Transverse colon (tissue), 4 donors: ENCODE data around the gene MED7.
A peak's percentile ranks its signal among the peaks of the same experiment; 100 is the strongest.

Experiments used
- POLR2A ChIP-seq: fragments of 450-650 bp; IDR thresholded peaks from one replicate; pipeline ENCODE4 v1.6.1; 2016; ENCODE audit warnings: antibody characterized with exemption, mild to moderate bottlenecking, moderate library complexity
- POLR2AphosphoS5 ChIP-seq, 3 donors: sonication (generic); formaldehyde crosslinking; IDR thresholded peaks; one replicate each; pipeline ENCODE4 v1.6.1; 2016; ENCODE audit warnings: antibody characterized with exemption in 3 of 3
- TF ChIP-seq, protein P1 (sequence below), 5 experiments: fragments of 200-600 bp in 3 of 5; fragments of 450-650 bp in 2 of 5; sonication (generic) in 3 of 5; IDR thresholded peaks; 1 replicate in 2 of 5; 2 replicates in 3 of 5; pipeline ENCODE4 v1.5.1; 2016 to 2017; ENCODE audit warnings: antibody characterized with exemption in 5 of 5, inconsistent platforms in 3 of 5, mild to moderate bottlenecking in 2 of 5, moderate library complexity in 1 of 5

DNA sequence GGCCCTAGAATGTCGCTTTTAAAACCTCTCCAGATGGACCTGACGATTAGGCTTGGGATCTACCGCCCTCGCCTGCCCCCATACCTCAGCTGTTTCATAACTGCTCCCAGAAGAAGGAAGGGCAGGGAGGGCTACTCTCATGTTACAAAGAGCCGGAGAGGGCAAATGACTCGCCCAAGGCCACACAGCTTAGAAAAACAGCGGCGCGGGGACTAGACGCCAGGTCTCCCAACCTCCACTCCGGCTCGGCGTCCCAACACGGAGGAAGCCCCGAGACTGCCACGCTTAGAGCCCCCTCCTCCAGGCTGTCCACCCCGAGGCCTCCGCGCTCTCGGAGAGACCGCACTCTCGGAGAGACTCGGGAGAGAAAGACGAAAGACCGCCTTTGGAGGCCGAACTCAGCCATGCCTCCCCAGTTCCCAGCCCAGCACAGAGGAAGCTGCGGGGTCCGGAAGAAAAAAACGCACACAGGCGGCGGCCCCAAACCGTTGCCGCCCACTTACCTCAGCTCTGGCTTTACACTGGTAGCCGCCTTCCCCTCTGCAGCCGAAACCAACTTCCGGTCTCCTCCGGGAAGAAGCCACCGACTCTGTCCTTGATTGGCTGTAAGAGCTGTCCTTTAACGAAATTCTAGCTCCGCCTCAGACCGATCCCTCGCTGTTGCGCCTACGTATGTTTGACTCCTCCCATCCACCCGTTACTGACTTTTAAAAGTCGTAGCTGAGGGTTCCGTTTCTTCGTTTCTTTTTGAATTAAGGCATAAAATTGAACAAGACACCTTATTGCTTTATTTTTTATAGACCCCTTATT is at the start of gene MED7:
- TF ChIP-seq, protein P1, sequence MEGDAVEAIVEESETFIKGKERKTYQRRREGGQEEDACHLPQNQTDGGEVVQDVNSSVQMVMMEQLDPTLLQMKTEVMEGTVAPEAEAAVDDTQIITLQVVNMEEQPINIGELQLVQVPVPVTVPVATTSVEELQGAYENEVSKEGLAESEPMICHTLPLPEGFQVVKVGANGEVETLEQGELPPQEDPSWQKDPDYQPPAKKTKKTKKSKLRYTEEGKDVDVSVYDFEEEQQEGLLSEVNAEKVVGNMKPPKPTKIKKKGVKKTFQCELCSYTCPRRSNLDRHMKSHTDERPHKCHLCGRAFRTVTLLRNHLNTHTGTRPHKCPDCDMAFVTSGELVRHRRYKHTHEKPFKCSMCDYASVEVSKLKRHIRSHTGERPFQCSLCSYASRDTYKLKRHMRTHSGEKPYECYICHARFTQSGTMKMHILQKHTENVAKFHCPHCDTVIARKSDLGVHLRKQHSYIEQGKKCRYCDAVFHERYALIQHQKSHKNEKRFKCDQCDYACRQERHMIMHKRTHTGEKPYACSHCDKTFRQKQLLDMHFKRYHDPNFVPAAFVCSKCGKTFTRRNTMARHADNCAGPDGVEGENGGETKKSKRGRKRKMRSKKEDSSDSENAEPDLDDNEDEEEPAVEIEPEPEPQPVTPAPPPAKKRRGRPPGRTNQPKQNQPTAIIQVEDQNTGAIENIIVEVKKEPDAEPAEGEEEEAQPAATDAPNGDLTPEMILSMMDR (IDR thresholded peaks at IDR 0.05) = no peak
- peak; percentile 89 for TF ChIP-seq POLR2A
- TF ChIP-seq POLR2AphosphoS5 (IDR thresholded peaks at IDR 0.05) = peak; percentile 79 to 96 (median 92)
